NCI-H2196 (cell line): ENCODE results near the gene GAD2.
A peak's percentile ranks its signal among the peaks of the same experiment; 100 is the strongest.
"Not testable (repeated sequence)": the region's sequence is repeated elsewhere in the genome, so short reads cannot be mapped to it uniquely, and the experiment has no call there.

Experiments used
- DNase-seq: peaks from one replicate; lab custom pipeline; 2025; ENCODE audit not compliant: unreplicated experiment; lab: John Stamatoyannopoulos, UW

The GAD2 gene

DNA sequence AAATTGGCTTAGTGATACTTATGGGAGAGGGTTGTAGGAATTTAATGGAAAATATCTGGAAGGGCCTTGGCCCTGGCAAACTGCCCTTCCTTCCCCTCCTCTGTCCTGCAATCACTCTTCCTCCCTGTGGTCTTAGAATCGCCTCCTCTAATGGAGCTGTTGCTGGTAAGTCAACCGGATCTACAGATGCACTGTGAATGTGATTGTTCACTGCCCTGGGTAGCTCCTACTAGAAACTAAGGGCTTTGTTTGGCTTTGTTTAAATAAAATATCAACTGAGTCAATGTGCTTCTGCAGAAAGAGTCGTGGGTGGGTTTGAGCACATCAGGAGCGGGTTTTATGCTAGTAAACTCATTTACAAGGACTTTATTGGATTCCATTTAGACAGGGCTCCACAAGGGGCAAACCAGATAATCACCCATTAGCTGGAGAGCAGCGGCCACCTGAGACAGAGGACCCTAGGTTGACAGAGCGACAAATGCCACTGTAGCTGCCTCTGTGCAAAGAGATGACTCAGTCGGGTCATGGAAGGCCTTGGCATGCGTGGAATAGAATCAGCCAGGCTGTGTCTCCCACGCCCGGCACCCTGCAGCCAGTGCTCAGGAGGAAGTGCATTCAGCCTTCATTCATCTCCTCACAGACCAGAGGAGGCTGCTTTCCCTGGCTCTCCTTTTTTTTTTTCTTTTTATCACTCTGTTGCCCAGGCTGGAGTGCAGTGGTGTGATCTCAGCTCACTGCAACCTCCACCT is 97.9 kb downstream of the GAD2 start:
- no peak for DNase-seq

DNA sequence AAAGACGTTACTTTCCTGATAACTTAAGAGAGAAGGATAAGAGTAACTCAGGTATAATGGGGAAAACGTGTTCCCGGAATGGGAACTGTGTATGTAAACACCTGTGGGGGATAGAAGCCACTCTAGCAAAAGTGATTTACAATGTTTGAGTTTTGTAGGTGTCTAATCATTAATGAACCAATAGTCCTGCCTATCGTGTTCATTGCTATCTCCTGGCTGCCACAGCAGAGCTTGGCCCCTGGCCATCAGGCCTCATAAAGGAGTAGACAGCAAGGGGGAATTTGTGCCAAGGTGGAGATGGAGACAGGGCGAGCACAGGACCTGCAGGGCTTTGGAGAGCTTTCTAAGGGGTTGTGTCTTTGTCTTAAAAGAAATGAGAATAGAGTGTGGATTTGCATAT is 102.1 kb downstream of the GAD2 start:
- DNase-seq, result no peak

DNA sequence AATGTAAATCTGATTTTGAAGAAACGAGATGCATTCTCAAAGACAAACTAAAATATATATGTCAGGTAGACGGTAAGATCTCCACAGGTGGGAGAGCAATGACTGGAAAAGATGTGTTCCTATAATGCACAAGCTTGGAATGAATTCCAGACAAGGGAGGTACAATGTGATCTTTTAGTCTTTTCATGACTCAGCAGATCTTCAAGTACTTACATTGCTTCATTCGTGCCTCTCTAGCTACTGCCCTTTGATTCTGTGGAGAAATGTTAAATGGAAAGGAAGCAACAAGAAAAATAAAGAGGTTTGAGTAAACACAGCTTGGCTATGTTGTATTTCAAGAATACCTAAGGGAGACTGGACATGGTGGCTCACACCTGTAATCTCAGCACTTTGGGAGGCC is 106.6 kb downstream of the GAD2 start:
- DNase-seq, result no peak

DNA sequence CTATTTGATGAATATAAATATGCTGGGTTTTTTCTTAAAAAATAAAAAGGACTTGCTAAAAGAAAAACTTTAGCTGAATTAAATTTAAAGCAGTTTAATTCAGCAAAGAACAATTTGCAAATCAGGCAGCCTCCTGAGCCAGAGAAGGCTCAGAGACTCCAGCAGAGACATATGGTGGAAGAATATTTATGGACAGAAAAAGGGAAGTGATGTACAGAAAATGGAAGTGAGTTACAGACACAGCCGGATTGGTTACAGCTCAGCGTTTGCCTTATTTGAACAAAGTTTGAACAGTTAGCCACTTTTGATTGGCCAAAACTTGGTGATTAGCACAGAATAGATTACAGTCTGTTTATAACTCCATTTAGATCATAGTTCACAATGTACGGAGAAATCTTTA is 110.3 kb downstream of the GAD2 start:
- DNase-seq, result no peak

DNA sequence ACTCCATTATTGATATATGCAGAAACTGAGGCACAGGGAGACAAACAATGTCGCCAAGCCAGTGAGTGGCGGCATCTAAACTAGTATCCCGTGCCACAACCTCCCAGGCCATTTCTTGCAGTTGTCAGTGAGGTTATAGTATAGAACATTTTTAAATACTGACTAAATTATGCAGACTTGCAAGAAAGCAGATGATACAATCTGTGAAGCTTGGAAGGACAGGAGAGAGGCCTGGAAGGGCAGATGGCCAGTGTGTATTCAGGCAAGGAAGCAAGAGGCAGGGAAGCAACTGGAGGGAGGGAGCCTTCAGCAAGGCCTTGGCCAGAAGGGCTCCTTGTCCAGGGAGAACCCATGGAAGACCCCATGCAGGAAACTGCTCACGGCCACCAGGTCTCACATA is 111.2 kb downstream of the GAD2 start:
- no peak for DNase-seq

DNA sequence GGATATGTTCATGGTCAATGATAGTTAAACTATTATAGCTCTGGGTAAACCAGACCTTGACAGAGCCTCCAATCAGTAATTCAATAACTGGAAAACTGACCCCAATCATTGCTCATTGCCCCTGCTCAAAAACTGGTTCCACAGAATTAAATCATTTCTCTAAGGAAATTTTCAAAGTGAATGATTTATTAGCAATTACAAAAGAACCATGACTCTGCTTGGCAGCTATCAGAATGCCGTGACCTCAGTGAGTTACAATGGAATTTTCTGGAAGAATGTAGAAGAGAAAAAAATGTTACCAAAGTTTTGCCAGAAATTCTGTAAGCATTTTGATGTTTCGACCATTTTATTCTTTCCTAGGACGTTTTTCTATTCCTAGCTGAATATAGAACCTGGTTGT is 114.8 kb downstream of the GAD2 start:
- no peak for DNase-seq

DNA sequence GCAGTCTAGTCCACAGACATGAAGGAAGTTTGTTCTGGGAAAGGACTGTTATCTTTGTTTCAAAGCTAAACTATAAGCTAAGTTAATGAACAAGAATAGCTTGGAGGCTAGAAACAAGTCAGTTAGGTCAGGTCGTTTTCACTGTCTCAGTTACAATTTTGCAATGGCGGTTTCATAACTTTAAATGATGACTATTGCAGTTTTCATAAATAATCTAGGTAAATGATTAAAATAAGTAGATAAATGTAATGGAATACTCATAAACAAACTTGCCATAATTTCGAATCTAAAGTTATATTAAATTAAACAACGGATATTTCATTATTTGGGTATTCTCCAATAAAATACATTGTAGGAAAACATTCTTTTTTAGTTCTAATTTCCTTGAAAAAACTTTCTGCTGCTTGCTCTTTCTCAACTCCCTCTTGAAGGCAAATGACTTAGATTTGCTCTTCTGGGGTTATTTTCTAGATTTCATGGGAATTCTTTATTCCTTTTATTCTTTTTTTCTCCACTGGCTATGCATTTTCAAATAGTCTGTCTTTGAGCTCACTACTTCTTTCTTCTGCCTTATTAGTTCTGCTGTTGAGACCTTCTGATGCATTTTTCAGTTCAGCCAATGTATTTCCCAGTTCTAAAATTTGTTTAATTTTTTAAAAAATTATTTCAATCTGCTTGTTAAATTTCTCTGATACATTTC is 117.8 kb downstream of the GAD2 start:
- DNase-seq, result no peak

DNA sequence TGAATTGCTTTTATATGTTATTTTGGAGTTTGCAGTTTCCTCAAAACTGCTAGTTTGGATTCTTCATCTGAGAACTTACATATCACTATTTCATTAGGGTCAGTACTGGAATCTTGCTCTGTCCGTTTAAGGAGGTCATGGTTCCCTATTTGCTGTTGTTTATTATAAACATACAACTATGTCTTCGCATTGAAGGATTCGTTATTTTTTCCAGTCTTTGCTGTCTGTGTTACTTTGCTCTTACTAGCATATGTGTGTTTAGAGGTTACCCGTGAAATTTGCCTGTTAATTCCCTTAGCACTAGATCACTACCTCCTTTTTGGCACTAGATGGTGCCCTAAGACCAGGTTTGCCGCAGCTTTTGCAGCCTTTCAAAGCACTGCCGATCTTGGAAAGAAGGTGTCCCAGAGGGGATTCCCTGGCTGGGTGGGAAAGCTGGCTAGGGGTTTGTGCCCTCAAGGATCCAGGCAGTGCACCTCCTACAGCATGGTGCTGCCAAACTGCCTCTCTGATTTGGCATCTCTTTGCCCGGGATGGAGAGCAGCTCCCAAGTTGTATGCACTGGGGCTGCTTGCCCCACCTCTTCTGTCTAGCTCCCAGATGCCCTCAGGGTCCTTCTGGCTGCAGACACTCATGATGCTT is 118.5 kb downstream of the GAD2 start:
- DNase-seq, result peak; percentile 38

DNA sequence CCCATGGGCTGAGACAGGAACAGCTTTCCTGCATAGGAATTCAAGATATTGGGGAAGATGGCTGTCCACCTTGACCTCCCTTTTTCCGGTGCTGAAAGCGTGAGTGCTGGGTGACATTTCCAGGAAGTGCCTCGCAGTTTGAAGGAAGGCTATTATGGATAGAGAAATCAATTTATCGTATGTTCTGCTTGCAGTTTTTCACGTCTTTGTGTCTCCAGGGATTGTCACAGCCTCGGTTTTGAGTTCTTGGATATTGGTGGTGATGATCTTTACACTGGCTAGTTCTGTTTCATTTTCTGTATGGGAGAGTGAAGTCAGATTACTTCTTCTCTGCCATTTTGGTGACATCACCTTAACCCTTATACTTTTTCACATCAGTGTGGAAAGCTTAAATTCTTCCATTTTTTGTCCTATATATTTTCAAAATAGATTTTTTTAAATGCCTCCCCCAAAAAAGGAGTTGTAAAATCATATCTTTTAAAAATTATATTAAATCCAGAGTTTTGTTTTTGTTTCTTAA is 119.1 kb downstream of the GAD2 start:
- DNase-seq, result no peak

DNA sequence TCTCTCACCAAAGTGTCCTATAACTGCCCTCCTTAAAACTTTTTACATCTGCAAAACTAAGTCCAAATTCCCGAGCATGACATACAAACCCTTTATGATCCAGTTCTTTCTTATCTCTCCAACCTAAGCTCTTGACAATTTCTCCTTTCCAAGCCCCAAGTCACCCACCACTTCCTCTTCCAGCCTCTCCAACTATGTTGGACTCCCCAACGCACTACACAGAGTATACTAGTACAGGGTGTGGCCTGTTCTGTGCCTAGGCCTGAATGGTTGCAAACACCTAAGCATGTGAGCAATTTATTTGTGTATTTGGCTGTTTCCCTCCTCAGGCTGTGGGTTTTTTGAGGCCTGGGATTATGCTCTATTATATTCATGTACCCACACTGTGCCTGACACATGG is 120.4 kb downstream of the GAD2 start:
- DNase-seq, result no peak

DNA sequence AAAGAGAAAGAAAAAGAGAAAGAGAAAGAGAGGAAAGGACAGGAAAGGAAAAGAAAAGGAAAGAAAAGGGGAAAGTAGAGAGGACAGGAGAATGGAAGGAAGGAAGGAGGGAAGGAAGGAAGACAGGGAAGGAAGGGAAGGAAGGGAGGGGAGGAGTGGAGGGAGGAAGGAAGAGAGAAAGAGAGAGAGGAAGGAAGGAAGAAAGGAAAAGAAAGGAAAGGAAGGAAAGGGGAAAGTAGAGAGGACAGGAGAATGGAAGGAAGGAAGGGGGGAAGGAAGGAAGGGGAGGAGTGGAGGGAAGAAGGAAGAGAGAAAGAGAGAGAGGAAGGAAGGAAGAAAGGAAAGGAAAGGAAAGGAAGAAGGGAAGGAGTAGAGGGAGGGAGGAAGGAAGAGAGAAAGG is 125.1 kb downstream of the GAD2 start:
- DNase-seq, result no peak

DNA sequence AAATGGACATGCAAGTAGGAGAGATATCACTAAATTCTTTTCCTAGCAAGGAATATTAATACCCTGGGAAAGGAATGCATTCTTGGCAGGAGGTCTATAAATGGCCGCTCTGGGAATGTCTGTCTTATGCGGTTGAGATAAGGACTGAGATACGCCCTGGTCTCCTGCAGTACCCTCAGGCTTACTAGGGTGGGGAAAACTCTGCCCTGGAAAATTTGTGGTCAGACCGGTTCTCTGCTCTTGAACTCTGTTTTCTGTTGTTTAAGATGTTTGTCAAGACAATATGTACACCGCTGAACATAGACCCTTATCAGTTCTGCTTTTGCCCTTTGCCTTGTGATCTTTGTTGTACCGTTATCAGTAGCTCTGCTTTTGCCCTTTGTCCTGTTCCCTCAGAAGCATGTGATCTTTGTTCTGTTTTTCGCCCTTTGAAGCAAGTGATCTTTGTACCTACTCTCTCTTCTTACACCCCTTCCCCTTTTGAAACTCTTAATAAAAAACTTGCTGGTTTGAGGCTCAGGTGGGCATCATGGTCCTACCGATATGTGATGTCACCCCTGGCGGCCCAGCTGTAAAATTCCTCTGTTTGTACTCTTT is 132.3 kb downstream of the GAD2 start:
- DNase-seq, result not testable (repeated sequence)
